Measurements from ENCODE around the gene NOP9. TPM values are rescaled to one million over a fixed set of nuclear protein-coding genes. Genes with fewer than 3 reads are reported as not detected.

The NOP9 gene
- total RNA-seq, 4 donors from 2014 or later: 16.6 to 29.2 (median 21.6) TPM

DNA sequence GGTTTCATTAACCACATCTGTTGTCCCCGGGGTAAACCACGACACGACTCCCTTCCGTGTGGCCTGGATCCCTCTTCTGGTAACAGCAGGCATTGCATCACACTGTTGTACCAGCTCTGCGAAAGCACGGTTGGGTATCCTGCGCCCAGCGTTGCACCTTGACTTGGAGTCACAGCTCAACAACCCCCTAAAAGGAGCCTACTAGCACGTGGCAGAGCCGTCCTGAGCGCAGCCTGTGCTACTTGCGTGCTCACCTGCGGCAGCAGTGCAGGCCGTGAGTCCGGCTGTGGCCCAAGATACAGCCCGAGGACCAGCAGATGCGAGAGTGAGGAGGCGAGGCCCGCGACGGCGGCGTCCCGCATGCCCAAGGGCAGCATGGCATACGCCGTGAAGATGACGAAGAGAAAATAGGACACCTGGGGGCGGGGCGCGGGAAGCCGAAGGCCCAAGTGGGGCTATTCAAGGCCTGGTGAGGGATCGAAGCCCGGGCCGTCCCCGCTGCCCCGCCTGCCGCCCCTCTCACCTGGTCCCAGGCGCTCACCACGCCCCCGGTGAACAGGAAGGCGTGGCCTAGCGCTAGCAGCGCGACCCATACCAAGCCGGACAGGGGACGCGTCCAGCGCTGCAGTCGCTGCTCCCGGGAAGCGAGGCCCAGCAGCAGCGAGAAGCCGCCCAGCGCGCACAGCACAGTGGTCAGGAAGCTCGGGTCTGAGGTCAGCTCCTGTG is 32.8 kb downstream of the NOP9 start:
- no peaks in the 10 kb centered on the region for H3K9me3 ChIP-seq
- intact Hi-C loops (cut with DNase I): loop anchor here (2.0 kb wide), 1 partner anchor 104 kb away; no protein-coding TSS in a partner anchor
- peaks cover 0 to 50% (median 21%) of the 10 kb centered on the region in 4 donors for H3K27me3 ChIP-seq
- 15% methylated on average over 26 of the region's 56 CpGs for WGBS
- H3K4me3 ChIP-seq: peak overlapping the region; percentile 21 to 56 (median 44)
- DNase-seq (ENCODE audit: extremely low spot score): no peak
- peaks cover 0 to 36% (median 0%) of the 10 kb centered on the region in 4 donors for H3K36me3 ChIP-seq
- no peak overlapping the region for H3K27ac ChIP-seq (replicated peaks in 1 of 4)
- TF ChIP-seq POLR2A (IDR thresholded peaks at IDR 0.05; ENCODE audit: low read depth): no peak
- TF ChIP-seq, protein P1, sequence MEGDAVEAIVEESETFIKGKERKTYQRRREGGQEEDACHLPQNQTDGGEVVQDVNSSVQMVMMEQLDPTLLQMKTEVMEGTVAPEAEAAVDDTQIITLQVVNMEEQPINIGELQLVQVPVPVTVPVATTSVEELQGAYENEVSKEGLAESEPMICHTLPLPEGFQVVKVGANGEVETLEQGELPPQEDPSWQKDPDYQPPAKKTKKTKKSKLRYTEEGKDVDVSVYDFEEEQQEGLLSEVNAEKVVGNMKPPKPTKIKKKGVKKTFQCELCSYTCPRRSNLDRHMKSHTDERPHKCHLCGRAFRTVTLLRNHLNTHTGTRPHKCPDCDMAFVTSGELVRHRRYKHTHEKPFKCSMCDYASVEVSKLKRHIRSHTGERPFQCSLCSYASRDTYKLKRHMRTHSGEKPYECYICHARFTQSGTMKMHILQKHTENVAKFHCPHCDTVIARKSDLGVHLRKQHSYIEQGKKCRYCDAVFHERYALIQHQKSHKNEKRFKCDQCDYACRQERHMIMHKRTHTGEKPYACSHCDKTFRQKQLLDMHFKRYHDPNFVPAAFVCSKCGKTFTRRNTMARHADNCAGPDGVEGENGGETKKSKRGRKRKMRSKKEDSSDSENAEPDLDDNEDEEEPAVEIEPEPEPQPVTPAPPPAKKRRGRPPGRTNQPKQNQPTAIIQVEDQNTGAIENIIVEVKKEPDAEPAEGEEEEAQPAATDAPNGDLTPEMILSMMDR (IDR thresholded peaks at IDR 0.05): peak; percentile 63 to 77 (median 73)
- peak in 1 of 2 donors; percentile 21 for TF ChIP-seq POLR2AphosphoS5 (IDR thresholded peaks at IDR 0.05)
- H3K4me1 ChIP-seq: peaks cover 32 to 54% (median 39%) of the 10 kb centered on the region in 4 donors

- H3K9me3 ChIP-seq: no peaks in the 10 kb centered on the region
- intact Hi-C loops (cut with DNase I): no loop called here
- DNase-seq (ENCODE audit: extremely low spot score): no peak
- H3K4me1 ChIP-seq: peaks cover 46 to 60% (median 56%) of the 10 kb centered on the region in 4 donors
- H3K27me3 ChIP-seq: peaks cover 0 to 66% (median 26%) of the 10 kb centered on the region in 4 donors
- peak; percentile 18 to 64 for TF ChIP-seq POLR2AphosphoS5 (IDR thresholded peaks at IDR 0.05)
- TF ChIP-seq POLR2A (IDR thresholded peaks at IDR 0.05; ENCODE audit: low read depth): no peak
- peaks cover 0 to 26% (median 0%) of the 10 kb centered on the region in 4 donors for H3K36me3 ChIP-seq
- WGBS: 4% methylated on average over 41 of the region's 65 CpGs
- peak within 1 kb of the TSS; percentile 50 to 61 (median 54) for H3K4me3 ChIP-seq
- H3K27ac ChIP-seq (replicated peaks in 1 of 4): peak within 1 kb of the TSS; percentile 65 to 81 (median 74)
Observed at GRCh38 chr14:24334431-24335291, 35.0 kb downstream of the NOP9 start, which contains the start of gene ADCY4. ADCY4 (minus strand) TSS chr14:24335071; CDS start chr14:24334652, 419 bp downstream.

DNA sequence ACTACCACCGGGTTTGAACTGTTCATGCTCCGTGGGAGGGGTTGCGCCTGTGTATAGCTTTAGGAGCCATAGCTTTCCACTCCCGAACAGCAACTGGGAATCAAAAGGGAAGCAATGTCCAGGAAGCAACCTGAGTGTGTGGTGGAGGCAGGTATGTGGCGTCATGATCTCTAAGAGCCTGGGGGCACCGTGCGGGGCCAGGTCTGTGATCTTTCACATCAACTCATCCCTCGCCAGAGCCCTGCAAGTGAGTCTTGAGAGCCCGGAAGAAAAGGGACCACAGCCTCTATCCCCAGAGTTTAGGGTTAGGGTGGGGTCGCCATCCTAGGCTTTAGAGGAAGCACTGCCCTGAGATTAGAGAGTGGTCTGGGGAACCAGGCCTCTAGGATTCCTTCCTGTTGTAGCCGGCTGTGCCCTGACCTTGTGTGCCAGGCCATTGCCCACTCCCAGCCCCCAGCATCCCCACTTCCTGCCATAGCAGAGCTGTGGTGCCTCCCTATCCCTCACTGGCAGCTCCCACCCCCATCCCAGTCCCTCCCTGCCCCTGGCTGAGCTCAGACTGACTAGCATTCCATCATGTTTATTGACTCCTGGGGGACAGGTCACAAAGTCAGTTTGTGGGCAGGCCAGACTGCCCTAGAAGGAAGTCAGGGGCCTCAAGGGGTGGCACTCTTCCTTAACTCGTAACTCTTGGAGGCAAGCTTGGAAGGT is 36.0 kb downstream of the NOP9 start:
- intact Hi-C loops (cut with DNase I): no loop called here
- H3K4me3 ChIP-seq: peak overlapping the region; percentile 50 to 61 (median 54)
- H3K4me1 ChIP-seq: peaks cover 46 to 60% (median 56%) of the 10 kb centered on the region in 4 donors
- peak overlapping the region in 3 of 4 donors; percentile 72 to 81 (median 75) for H3K27ac ChIP-seq (replicated peaks in 1 of 4)
- DNase-seq (ENCODE audit: extremely low spot score): no peak
- H3K27me3 ChIP-seq: peaks cover 0 to 70% (median 26%) of the 10 kb centered on the region in 4 donors
- no peaks in the 10 kb centered on the region for H3K9me3 ChIP-seq
- 78% methylated on average over 10 of the region's 12 CpGs for WGBS
- H3K36me3 ChIP-seq: peaks cover 0 to 21% (median 0%) of the 10 kb centered on the region in 4 donors
- TF ChIP-seq EP300 (IDR thresholded peaks at IDR 0.05) (no peak), POLR2AphosphoS5 (IDR thresholded peaks at IDR 0.05) (no peak), POLR2A (IDR thresholded peaks at IDR 0.05; ENCODE audit: low read depth) (no peak)
- TF ChIP-seq, protein P1 (IDR thresholded peaks at IDR 0.05): no peak

DNA sequence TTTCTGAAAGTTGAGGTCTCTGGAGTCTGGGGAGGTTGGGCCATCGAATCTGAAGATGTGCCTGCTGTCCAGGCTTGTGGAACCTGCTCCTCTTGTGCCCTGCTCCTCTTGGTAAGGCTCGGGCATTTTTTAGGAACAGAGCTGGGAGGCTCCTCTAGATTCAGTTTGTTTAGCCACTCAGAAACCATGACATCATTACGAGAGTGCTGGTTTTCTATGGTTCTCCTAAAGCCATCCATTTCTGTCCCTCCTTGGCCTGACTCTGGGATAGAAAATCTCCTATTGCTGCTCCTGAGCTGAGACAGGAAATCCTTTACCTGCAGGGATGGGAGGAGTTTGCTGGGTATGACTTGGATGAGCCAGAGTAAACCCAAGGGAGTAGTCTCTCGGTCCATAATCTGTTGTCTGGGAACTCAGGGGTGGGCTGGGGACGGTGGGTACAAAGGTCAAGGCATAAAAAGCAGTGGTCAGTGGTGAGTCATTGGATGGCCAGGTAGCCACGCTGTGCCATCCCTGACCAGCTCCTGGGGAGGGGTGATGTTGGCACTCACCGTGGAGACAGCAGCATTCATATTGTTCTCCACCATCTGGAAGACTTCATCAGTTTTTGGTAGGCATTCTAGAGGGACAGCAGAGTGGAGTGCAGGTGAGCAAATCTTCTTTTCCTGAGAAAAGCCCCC is 37.6 kb downstream of the NOP9 start:
- H3K36me3 ChIP-seq: peaks cover 0 to 6% (median 0%) of the 10 kb centered on the region in 4 donors
- intact Hi-C loops (cut with DNase I): no loop called here
- no peak for DNase-seq (ENCODE audit: extremely low spot score)
- TF ChIP-seq EP300 (IDR thresholded peaks at IDR 0.05) (no peak), POLR2AphosphoS5 (IDR thresholded peaks at IDR 0.05) (no peak), POLR2A (IDR thresholded peaks at IDR 0.05; ENCODE audit: low read depth) (no peak)
- TF ChIP-seq, protein P1 (IDR thresholded peaks at IDR 0.05): no peak
- no peaks in the 10 kb centered on the region for H3K9me3 ChIP-seq
- H3K4me1 ChIP-seq: peaks cover 40 to 52% (median 48%) of the 10 kb centered on the region in 4 donors
- H3K4me3 ChIP-seq: no peak overlapping the region
- peaks cover 0 to 62% (median 26%) of the 10 kb centered on the region in 4 donors for H3K27me3 ChIP-seq
- WGBS: 92% methylated on average over 7 of the region's 7 CpGs
- no peak overlapping the region for H3K27ac ChIP-seq (replicated peaks in 1 of 4)

Measured in esophagus muscularis mucosa (tissue), 4 donors.